Natural killer cell (primary cell): ENCODE results near the gene HAPLN2. TPM values are rescaled to one million over a fixed set of nuclear protein-coding genes. Genes with fewer than 3 reads are reported as not detected.

Experiments
- ATAC-seq, 3 donors: fragments of 150-1000 bp in 2 of 3; fragments of 200-7000 bp in 1 of 3; cut with Tn5 transposase; 1 replicate in 1 of 3; 2 replicates in 2 of 3; pipeline ENCODE4 v1.10.0; 2021; ENCODE audit warnings: mild to moderate bottlenecking in 2 of 3, moderate library complexity in 2 of 3
- DNase-seq, 2 donors: peaks; one replicate each; pipeline versions ENCODE4 v3.0.0 to v3.0.0-alpha.2; 2013 to 2021; ENCODE audit warnings: mixed read lengths in 1 of 2
- H3K27ac ChIP-seq: one replicate; pipeline ENCODE4 v1.5.1; 2013; ENCODE audit warnings: mild to moderate bottlenecking, low read length
- H3K27me3 ChIP-seq: one replicate; pipeline ENCODE4 v1.6.1; 2013; ENCODE audit warnings: low read length; ENCODE audit not compliant: control insufficient read depth, insufficient read depth
- H3K36me3 ChIP-seq: one replicate; pipeline ENCODE4 v1.6.1; 2013; ENCODE audit warnings: low read length; ENCODE audit not compliant: control insufficient read depth, insufficient read depth
- H3K4me1 ChIP-seq: one replicate; pipeline ENCODE4 v1.6.1; 2013; ENCODE audit warnings: low read length; ENCODE audit not compliant: control insufficient read depth, insufficient read depth
- H3K4me3 ChIP-seq: one replicate; pipeline ENCODE4 v1.5.1; 2013; ENCODE audit warnings: low read length
- H3K9me3 ChIP-seq: one replicate; pipeline ENCODE4 v1.6.1; 2013; ENCODE audit warnings: low read length; ENCODE audit not compliant: control insufficient read depth, insufficient read depth
- H3K27ac Mint-ChIP-seq, 2 donors: one replicate each; pipeline ENCODE4 v1.8.0; 2022; ENCODE audit warnings: mild to moderate bottlenecking in 2 of 2, mixed read lengths in 2 of 2, moderate library complexity in 1 of 2
- H3K27me3 Mint-ChIP-seq, 2 donors: one replicate each; pipeline ENCODE4 v1.8.0; 2022; ENCODE audit warnings: low read depth in 2 of 2, mixed read lengths in 2 of 2
- H3K36me3 Mint-ChIP-seq: one replicate; pipeline ENCODE4 v1.8.0; 2022; ENCODE audit warnings: mixed read lengths
- H3K4me1 Mint-ChIP-seq, 2 donors: one replicate each; pipeline ENCODE4 v1.8.0; 2022; ENCODE audit warnings: mixed read lengths in 2 of 2
- H3K4me3 Mint-ChIP-seq: one replicate; pipeline ENCODE4 v1.8.0; 2022; ENCODE audit warnings: mild to moderate bottlenecking, moderate library complexity, mixed read lengths
- H3K9me3 Mint-ChIP-seq, 2 donors: one replicate each; pipeline ENCODE4 v1.8.0; 2022; ENCODE audit warnings: mixed read lengths in 2 of 2
- WGBS: methylation state at CpG from one replicate; pipeline ENCODE4 v1.1.7; 2013; ENCODE audit warnings: missing lambda C conversion rate; ENCODE audit not compliant: insufficient coverage; 5-methylcytosine and 5-hydroxymethylcytosine counted together
- intact Hi-C: fragments of 100-400 bp; cut with micrococcal nuclease; formaldehyde crosslinking; loops from one replicate; pipeline ENCODE4 v1.14.2; 2022
- total RNA-seq, 4 donors: library from RNA; stranded (reverse); fragments of 120-200 nt in 1 of 4; gene quantifications; one replicate each; pipeline versions ENCODE4 v1.2.3 to v1.2.4, GENCODE V29; 2013 to 2022
- TF ChIP-seq, protein P1 (sequence below): fragments of 200-600 bp; IDR thresholded peaks from one replicate; pipeline ENCODE4 v1.8.0; 2022; ENCODE audit warnings: antibody characterized with exemption

Gene HAPLN2
- total RNA-seq, 3 donors from 2014 or later (not counting 1 experiment from before 2014, with no cell fraction given) = not detected

- intact Hi-C loops = loop anchor here (1.0 to 5.0 kb wide), 3 partner anchors 31 to 100 kb away; partner anchors contain the start of gene NES
- Mint-ChIP-seq H3K4me1 (peaks cover 7 to 8% of the 10 kb centered on the region in 2 donors), H3K4me3 (peak overlapping the region; percentile 83), H3K9me3 (no peaks in the 10 kb centered on the region), H3K27ac (no peak overlapping the region), H3K36me3 (no peaks in the 10 kb centered on the region), H3K27me3 (peaks cover 51 to 55% of the 10 kb centered on the region in 2 donors)
- ATAC-seq (peak; percentile 73 to 78 (median 77)), DNase-seq (peak; percentile 67 to 85)
- 3% methylated on average over 45 of the region's 45 CpGs for WGBS
- H3K27me3 ChIP-seq = peaks cover 30% of the 10 kb centered on the region
- no peak overlapping the region for H3K4me3 ChIP-seq
- no peaks in the 10 kb centered on the region for H3K9me3 ChIP-seq
- TF ChIP-seq, protein P1, sequence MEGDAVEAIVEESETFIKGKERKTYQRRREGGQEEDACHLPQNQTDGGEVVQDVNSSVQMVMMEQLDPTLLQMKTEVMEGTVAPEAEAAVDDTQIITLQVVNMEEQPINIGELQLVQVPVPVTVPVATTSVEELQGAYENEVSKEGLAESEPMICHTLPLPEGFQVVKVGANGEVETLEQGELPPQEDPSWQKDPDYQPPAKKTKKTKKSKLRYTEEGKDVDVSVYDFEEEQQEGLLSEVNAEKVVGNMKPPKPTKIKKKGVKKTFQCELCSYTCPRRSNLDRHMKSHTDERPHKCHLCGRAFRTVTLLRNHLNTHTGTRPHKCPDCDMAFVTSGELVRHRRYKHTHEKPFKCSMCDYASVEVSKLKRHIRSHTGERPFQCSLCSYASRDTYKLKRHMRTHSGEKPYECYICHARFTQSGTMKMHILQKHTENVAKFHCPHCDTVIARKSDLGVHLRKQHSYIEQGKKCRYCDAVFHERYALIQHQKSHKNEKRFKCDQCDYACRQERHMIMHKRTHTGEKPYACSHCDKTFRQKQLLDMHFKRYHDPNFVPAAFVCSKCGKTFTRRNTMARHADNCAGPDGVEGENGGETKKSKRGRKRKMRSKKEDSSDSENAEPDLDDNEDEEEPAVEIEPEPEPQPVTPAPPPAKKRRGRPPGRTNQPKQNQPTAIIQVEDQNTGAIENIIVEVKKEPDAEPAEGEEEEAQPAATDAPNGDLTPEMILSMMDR = peak; percentile 91
- H3K27ac ChIP-seq = no peak overlapping the region
- no peaks in the 10 kb centered on the region for H3K36me3 ChIP-seq
- H3K4me1 ChIP-seq = peaks cover 23% of the 10 kb centered on the region
Observed at GRCh38 chr1:156625436-156626078, 6.3 kb downstream of the HAPLN2 start.

GRCh38 chr1:156626079-156626438 lies 6.8 kb downstream of the HAPLN2 start:
- DNase-seq (no peak), ATAC-seq (no peak)
- no peaks in the 10 kb centered on the region for H3K36me3 ChIP-seq
- H3K9me3 ChIP-seq = no peaks in the 10 kb centered on the region
- H3K27ac Mint-ChIP-seq = no peak overlapping the region
- peaks cover 51 to 55% of the 10 kb centered on the region in 2 donors for H3K27me3 Mint-ChIP-seq
- intact Hi-C loops = loop anchor here (1.0 to 5.0 kb wide), 3 partner anchors 31 to 99 kb away; partner anchors contain the start of gene NES
- TF ChIP-seq, protein P1 = peak; percentile 67
- no peak overlapping the region for H3K4me3 ChIP-seq
- H3K27ac ChIP-seq = no peak overlapping the region
- peaks cover 23% of the 10 kb centered on the region for H3K4me1 ChIP-seq
- peak overlapping the region; percentile 83 for H3K4me3 Mint-ChIP-seq
- peaks cover 30% of the 10 kb centered on the region for H3K27me3 ChIP-seq
- H3K4me1 Mint-ChIP-seq = peaks cover 7 to 8% of the 10 kb centered on the region in 2 donors
- H3K9me3 Mint-ChIP-seq = no peaks in the 10 kb centered on the region
- whole genome bisulfite sequencing = 52% methylated on average over 4 of the region's 4 CpGs
- no peaks in the 10 kb centered on the region for H3K36me3 Mint-ChIP-seq

DNA sequence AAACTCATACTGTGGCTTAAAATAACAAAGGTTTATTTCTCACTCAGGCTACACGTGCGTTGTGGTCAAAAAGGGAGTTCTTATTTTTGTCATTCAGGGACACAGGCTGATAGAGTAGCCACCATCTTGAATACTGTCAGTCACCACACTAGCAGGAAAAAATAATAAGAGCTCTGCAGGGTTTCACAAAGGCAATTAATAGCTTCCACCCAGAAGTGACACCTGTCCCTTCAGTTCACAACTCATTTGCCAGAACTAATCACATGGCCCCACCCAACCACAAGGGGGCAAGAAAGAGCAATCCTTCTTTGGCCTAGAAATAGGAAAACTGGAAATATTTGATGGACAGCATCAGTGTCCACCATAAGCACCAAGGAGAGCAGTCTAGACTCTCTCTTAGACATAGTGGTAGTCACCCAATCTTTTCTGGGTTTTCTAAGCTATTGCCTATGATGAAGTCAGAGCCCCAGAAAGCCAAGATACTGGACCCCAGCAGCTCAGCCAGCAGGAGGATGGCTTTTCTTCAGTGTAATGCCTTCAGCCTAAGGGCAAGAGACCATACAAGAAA lies 8.2 kb downstream of the HAPLN2 start:
- Histone ChIP-seq H3K4me1 (peaks cover 23% of the 10 kb centered on the region), H3K27ac (no peak overlapping the region), H3K9me3 (no peaks in the 10 kb centered on the region), H3K4me3 (no peak overlapping the region), H3K36me3 (no peaks in the 10 kb centered on the region), H3K27me3 (peaks cover 30% of the 10 kb centered on the region)
- no peaks in the 10 kb centered on the region for H3K36me3 Mint-ChIP-seq
- H3K4me3 Mint-ChIP-seq = no peak overlapping the region
- 88% methylated on average over 2 of the region's 2 CpGs for WGBS
- TF ChIP-seq, protein P1 = peak; percentile 30
- DNase-seq = peak in 1 of 2 donors; percentile 69
- H3K9me3 Mint-ChIP-seq = no peaks in the 10 kb centered on the region
- peaks cover 52 to 56% of the 10 kb centered on the region in 2 donors for H3K27me3 Mint-ChIP-seq
- ATAC-seq = peak in 1 of 3 donors; percentile 36
- intact Hi-C loops = loop anchor here (2.0 to 5.0 kb wide), 2 partner anchors 29 to 50 kb away; partner anchors contain the start of gene NES
- peaks cover 7 to 8% of the 10 kb centered on the region in 2 donors for H3K4me1 Mint-ChIP-seq
- H3K27ac Mint-ChIP-seq = no peak overlapping the region
